HTR-8/SVneo (cell line): ENCODE measurements around the gene ZNF274.
"Not testable (repeated sequence)": the region's sequence is repeated elsewhere in the genome, so short reads cannot be mapped to it uniquely, and the experiment has no call there.

Experiments used
- DNase-seq: peaks from one replicate; pipeline ENCODE4 v3.0.0; 2011; ENCODE audit warnings: low spot score, mixed read lengths; ENCODE audit not compliant: insufficient read length
- FAIRE-seq: peaks from 2 replicates; lab custom pipeline; 2011; peaks lifted over from hg19 to GRCh38; lab: Jason Lieb, UNC

Gene ZNF274

DNA sequence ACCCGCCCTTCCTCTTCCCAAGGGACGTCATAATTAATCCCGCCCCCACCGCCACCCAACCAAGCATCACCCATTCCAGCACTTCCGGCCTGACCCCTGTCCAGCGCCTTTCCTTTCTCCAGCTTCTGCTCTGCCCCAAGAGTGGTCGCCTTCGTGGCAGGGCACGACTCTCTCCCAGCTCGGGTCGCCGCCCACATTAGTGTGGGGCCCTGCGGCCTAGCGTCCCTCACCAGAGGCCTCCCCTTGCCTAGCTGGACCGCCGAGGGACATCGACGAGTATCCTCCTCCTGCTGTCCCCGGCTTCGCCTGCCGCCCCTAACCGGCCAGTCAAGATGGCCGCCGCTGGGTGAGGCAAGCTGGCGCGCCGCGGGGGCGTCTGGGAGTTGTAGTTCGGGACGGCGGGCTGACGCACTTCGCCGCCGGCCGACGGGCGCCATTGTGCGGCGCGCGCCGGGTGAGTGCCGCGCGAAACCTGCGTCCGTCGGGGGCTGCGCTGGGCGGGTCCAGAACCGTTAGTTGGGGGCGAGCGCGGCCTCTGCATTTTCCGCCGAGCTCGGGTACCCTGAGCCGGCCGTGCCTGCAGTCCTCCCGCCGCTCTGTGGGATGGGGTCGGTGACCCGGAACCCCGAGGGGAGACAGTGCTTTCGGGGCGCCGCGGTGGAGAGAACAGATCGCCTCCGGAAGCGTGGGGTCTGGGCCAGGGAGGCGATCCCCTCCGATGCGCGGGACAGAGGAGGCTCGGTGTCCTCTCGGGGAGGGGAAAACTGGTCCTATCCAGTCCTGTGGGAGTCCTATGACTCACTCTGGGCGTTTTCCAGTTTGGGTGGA is at the start of gene ZNF274:
TSS of gene ZNF274 (plus strand) at position 73 of the 828 bp plus-strand sequence. CDS start 905 bp downstream, outside the sequence.
- DNase-seq (peak; percentile 90), FAIRE-seq (peak; percentile 88)

DNA sequence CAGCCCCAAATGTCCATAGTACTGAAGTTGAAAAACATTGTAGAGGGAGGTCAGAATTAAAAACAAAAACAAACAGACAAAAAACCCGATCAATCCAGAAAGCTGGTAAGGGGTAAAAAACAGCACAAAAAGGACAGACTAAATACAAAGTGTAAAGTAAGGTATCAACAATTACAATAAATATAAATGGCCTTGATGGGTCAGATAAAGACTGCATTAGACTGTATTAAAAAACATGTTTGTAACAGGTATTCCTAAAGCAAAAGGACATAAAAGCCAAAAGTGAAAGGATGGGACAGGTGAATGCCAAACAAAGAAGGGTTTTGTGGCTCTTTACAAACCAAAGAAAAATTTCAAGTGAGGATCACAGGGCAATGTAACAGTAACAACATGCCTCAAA is 48.6 kb upstream of the ZNF274 start:
- FAIRE-seq (no peak), DNase-seq (no peak)

DNA sequence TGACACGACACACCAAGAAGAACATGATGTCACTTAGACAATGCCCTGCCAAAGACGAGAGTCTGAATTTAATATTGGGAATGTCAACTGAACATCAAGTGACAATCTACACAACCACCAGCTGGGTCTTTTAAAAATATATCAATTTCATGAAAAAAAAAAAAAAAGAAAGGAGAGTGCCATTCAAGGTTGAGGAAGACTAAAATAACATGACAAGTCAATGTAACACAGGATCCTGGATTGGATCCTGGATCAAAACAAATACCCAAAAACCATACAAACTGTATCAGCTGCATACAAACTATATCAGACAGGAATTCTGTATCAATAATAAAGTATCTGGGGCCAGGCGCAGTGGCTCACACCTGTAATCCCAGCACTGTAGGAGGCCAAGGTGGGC is 37.0 kb upstream of the ZNF274 start:
- no peak for FAIRE-seq

DNA sequence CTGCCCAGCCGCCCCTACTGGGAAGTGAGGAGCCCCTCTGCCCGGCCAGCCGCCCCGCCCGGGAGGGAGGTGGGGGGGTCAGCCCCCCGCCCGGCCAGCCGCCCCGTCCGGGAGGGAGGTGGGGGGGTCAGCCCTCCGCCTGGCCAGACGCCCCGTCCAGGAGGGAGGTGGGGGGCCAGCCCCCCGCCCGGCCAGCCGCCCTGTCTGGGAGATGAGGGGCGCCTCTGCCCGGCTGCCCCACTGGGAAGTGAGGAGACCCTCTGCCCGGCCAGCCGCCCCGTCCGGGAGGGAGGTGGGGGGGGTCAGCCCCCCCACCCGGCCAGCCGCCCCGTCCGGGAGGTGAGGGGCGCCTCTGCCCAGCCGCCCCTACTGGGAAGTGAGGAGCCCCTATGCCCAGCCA is 35.4 kb upstream of the ZNF274 start:
- FAIRE-seq, DNase-seq: not testable (repeated sequence)

More for the DNA sequence above, 37.0 kb upstream of the ZNF274 start:
- no peak for DNase-seq

DNA sequence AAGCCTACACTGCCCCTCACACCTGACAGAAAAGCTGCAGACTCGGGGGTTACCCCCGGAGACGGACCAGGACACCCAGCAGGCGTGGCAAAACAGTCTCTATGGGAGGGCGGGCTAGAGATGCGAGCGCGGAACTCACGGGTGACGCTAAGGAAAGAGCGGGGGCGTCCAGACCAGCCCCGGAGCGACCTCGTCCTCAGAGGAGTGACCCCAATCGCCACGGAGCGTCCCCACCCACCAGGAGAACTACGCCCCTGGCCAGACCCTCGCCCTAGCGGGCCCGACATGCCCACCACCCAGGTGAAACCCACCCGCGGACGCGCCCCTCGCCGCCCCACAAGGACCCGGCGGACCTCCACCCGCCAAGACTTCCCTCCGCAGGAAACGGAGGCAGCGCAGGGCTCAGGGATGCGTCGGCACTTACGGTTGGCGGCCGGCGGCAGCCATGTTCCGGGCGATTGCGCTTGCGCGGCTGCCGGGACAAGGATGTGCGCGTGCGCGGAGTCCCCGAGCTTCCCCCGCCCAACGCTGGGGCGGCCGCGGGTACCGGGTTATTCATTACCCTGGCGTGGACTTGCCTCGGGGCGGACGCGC is 32.4 kb upstream of the ZNF274 start, which contains the start of gene ZNF329:
TSS of gene ZNF329 (minus strand) at position 462 of the 594 bp plus-strand sequence. CDS start 21,286 bp downstream, outside the sequence.
- FAIRE-seq, result peak; percentile 80
- DNase-seq, result peak; percentile 94

DNA sequence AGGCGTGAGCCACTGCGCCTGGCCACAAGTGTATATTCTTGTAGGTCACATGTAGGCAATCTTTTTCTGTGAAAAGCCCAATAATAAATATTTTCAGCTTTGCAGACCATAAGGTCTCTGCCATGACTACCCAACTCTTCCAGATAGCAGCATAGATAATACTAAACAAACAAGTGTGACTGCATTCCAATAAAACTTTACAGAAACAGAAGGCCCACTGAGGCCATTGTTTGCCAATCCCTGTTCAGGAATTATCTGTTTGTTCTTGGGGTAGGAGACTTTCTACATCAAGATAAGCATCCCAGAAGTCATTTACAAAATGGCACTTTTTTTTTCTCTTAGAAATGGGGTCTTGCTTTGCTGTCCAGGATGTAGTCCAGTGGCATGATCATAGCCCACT is 29.5 kb upstream of the ZNF274 start:
- FAIRE-seq (no peak), DNase-seq (no peak)

DNA sequence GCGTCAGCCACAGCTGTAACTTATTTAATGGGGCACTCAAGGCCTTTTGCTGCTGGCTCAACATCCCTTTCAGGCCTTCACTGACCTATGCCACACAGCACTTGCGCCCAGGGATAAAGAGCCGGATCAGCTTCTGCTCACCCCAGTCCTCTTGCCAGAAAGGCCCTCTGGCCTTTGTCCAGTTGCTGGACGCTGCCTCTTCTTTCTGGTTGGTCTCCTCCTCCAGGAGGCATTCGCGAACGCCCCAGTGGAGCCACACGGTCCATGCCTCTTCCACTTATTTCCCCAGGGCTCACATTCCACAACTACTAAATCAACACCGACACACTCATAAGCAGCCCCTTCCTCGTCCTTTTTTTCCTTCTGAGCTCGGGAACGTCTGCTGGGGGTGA is 28.6 kb upstream of the ZNF274 start:
- FAIRE-seq (no peak), DNase-seq (peak; percentile 13)

DNA sequence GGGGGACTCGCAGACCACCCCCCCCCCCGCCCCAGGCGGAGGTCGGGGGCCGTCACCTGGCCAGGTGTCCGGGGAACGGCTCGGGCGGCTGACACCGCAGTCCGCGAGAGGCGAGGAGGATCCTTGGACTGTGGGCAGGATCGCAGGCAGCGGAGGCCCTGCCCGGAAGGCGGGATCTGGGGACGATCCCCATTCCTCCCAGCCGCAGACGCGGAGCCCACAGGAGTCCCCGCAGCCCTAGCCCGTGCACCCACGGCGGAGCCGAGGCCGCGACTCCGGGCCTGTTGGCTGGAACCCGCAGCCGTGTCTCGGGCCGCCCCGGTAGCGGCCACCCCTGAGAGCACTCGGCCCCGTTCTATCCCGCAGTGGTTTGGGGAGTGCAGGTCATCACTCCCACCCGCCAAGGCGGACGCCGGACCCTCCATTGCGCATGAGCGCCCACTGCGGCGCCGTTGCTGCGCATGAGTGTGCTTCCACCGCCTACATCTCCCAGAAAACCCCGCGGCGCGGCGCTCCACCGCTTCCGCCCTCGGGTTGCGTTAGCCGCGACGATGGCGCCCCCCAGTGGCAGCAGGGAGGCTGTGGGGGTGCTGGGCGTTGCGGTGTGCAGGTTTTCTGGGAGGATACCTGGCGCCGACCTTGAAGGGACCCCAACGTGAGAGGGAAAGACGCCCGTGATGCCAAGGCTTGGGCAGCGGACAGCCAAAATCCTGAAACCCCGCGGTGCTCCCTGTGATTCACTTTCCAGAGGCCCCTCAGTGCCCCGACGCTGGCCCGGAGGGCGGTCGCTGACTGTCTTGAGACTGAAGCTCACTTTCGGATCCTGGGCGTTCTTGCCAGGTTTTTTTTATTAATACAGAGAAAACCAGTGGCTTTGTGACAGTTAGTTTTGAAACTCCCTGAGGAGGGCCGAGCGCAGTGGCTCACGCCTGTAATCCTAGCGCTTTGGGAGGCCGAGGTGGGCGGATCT is 27.9 kb upstream of the ZNF274 start:
- FAIRE-seq (peak; percentile 89), DNase-seq (peak; percentile 87)

DNA sequence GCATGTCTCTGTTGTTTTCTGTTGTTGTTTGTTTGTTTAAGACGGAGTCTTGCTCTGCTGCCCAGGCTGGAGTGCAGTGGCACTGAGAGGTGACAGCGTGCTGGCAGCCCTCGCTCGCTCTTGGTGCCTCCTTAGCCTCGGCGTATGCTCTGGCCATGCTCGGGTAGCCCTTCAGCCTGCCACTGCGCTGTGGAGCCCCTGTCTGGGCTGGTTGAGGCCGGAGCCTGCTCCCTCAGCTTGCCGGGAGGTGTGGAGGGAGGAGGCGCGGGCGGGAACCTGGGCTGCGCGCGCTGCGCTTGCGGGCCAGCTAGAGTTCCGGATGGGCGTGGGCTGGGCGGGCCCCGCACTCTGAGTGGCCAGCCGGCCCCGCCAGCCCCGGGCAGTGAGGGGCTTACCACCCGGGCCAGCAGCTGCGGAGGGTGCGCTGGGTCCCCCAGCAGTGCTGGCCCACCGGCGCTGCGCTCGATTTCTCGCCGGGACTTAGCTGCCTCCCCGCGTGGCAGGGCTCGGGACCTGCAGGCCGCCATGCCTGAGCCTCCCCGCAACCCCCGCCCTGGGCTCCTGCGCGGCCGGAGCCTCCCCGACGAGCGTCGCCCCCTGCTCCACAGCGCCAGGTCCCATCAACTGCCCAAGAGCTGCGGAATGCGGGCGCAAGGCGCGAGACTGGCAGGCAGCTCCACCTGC is 25.7 kb upstream of the ZNF274 start:
- no peak for DNase-seq
- no peak for FAIRE-seq

DNA sequence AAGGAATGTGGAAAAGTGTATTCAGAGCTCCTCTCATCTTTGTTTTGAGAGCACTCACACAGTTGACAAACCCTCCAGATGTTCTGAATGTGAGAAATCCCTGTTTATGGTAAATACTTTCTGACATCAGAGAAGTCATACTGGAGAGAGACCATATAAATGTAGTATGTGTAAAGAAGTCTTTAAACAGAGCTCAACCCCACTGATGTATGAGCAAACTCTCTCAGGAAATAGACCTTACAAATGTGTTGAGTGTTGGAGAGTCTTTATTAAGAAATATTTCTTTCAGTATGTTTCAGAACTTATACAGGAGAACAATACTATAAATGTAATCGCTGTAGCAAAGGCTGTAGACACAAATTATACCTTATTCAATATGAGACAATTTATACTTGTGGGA is 16.6 kb upstream of the ZNF274 start:
- DNase-seq (no peak), FAIRE-seq (no peak)

DNA sequence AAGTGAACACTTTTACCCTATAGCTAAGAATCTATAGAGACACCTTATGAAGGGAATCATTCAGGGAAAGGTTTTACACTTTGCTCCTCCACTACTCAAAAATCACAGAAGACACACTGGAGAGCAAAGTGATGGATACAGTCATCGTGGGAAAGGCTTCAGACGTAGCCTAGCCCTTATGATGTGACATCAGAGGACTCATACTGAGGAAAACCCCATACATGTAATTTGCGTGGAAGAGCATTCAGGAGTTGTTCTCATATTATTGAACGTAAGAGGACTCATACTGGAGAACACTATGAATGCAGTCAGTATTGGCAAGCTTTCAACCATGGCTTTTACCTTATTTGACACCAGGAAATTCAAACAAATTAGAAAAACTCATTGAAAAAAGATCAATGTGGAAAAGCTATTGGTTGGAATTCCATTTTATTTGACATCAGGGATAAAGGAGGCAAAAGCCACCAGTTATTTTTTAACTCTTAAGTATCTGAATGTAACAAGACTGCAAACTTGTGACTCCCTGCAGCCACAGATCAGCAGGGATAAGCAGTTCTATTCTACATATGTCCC is 16.1 kb upstream of the ZNF274 start:
- no peak for FAIRE-seq
- no peak for DNase-seq

DNA sequence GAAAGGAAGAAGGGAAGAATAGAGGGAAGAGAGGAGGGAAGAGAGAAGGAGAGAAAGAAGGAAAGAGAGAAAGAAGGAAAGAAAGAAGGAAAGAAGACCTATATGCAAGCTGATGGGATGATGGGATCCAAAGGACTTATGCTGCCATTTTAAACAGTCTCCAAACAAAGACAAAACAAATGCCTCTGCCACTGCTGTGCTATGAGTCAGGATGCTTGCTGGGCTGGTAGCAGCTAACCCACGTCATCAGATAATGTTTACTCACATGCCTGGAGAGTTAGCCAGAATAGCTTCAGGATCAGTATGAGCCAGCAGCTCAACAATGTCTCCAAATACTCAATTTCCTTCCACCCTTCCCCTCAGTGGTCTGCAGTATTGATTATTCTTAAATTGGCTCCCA is 12.0 kb upstream of the ZNF274 start:
- FAIRE-seq (no peak), DNase-seq (no peak)

DNA sequence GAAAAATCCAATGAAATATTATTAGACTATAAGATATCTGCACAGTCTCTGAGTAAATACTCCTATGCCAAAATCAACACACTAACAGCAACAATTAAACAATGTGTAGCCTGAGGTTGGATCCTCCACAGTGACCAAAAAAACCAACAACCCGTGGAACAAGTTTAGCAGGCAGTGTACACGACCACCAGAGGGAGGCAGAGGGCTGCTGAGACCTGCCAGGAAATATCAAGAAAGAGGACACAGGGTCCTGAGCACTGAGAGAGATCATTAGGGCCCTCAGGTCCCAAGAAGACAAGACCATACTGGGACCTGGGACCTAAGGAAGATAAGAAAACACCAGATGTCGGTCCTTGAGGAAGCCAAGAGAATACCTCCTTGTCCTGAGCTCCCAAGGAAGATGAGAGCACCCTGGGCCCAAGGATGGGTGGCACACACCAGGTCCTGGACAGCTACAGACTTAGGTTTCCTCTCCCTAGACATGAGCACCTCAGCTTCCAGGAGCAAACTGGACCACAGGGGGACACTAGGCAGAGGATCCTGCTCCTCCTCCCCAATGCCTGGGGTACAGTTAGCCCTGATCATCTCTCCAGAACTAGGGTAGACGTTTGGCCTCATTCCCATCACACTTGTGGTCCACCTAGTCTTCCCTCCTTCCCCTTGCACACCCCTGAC is 822 bp upstream of the ZNF274 start:
- FAIRE-seq, result no peak
- DNase-seq, result peak; percentile 58

DNA sequence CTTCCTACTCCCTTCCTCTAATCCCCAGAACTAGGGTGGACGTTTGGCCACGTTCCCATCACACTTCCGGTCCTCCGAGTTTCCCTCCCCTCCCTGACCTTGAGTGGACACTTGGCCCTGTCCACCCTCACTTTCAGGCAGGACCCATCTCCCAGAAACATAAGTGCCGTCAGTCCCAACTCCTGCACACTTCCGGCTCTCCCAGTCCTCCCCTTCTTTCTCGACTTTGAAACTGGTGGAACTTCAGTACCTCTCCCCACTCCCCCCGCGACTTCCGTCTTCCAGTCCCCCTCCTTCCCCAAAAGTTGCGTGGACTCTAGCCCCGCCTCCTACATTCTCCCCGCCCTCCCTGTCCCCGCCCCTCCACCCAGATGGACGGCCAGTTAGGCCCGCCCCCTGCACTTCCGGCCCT is 278 bp upstream of the ZNF274 start:
- FAIRE-seq (peak; percentile 81), DNase-seq (peak; percentile 89)

DNA sequence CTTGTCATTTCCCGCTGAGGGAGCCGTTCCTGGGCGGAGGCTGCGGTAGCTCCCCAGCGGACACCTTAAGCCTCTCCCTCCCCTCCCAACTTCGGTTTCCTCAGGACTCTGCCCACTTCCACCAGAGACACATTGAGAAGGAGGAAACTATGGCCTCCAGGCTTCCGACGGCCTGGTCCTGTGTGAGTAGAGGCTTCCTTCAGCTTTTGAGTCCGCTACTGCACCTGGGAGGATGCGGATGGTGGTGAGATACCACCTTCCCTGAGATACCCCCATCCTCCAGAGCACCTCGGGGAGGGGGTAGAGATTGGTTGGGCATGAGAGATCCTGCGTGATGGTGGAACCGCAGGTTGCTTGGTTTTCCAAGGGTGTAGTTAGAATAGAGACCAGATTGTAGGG is 955 bp downstream of the ZNF274 start:
- FAIRE-seq, result no peak
- no peak for DNase-seq

DNA sequence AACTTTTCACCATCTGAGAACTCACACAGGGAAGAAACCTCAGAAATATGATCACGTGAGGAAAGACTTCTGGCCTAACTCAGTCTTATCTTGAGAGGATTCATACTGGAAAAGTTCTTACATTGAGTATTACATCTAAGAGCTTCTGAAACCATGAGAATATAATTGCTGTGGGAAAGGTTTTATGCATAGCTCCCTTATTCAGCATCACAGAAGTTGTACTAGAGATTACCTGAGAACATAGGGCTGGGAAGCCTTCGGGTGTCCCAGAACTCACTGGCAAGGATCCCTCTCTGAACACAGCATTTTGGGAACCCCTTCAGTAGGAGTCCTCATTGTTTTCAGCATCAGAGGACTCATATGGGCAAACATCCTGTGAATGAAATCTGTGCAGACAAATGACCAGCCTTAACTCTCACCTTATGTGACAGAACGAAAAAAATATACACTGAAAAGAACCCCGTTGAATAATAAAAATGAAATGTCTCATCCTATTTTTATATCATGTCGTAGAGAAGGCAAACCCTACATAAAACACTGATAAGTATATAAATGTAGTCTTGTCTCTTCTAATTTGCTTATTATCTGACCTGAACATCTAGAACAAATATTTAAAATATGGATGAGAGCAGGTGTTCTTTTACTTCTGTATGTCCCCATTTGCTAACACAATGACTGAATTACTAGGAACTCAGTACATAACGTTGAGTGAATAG is 14.2 kb downstream of the ZNF274 start:
- DNase-seq (no peak), FAIRE-seq (no peak)

DNA sequence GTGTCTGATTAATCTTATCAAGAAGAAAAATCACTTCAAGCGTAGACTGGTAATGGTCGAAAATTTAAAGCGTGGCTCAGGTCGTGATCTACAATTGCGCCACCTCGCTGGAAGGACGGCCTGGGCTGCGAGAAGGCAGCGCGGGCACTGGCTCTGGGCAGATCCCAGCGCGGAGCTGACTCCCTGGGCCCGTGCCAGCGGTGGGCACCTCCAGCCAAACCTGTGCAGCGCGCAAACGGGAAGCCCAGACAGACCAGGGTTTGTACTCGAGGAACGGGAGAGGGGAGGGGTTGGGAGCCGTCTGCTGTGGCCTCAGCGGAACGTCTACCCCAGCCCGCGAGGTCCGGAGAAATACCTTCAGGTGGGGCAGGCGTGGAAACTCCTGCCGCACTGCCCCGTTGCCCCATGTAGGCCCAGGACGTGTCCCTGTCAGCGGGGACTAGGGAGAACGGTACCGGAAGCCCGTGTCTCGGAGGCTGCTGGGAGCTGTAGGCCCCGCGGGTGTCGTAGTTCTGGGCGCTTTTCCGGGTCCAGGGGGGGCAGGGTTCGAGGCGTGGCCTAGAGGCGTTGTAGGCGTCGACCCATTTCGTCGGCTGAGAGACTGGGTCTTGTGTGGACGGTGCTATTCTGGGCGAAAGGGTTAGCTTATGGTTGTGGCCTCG is 21.1 kb downstream of the ZNF274 start:
- no peak for FAIRE-seq
- no peak for DNase-seq

DNA sequence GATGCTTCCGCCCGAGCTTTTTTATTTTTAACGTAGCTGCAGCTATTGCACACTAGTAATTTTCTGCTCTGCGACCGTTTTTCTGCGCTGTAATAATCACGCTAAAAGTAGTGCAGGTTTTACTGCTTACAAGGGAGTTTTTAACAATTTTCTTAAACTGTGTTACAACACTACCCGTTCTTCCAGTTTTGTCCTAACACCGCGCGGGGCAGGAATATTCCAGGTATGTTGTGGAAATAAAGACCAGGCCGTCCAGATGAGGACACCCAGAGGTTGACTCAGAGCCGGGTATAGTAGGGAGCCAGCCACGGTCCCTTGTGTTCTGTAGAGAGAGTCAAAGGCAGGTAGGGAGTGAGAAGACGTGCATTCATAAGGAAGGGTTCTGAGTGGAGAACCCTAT is 21.7 kb downstream of the ZNF274 start:
- DNase-seq (no peak), FAIRE-seq (no peak)
